Stimulated activated CD4-positive, alpha-beta T cell treated with anti-CD3 and anti-CD28 coated beads, Interleukin-1b, Interleukin-23, amount 100 ng/mL, for 4 hours (primary cell): ENCODE results near the gene FUNDC1.
"Not testable (repeated sequence)": the region's sequence is repeated elsewhere in the genome, so short reads cannot be mapped to it uniquely, and the experiment has no call there.

ENCODE experiments used
- DNase-seq, 2 donors: peaks; one replicate each; pipeline ENCODE4 v3.0.0-alpha.2; 2020; ENCODE audit warnings: low read depth in 2 of 2

Gene FUNDC1

GRCh38 chrX:44542567-44543325 lies at the start of gene FUNDC1:
Gene FUNDC1, minus strand, starts transcription at chrX:44542859. Its CDS starts 27 bp downstream, at chrX:44542832.
- peak; percentile 82 to 94 for DNase-seq

DNA sequence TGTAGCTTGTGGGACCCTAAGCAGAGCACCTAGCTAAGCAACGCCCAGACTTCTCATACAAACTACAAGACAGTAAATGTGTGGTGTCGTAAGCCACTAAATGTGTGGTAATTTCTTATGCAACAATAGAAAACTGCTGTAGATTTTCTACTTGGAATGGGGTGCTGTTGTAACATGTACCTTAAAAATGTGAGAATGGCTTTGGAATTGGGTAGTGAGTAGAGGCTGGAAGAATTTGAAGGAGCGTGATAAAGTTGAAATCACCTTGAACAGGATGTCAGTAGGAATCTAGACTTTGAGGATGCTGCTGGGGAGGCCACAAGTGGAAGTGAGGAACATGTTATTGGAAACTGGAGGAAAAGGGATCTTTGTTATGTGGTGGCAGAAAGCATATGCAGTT lies 43.2 kb upstream of the FUNDC1 start:
- DNase-seq, result no peak

DNA sequence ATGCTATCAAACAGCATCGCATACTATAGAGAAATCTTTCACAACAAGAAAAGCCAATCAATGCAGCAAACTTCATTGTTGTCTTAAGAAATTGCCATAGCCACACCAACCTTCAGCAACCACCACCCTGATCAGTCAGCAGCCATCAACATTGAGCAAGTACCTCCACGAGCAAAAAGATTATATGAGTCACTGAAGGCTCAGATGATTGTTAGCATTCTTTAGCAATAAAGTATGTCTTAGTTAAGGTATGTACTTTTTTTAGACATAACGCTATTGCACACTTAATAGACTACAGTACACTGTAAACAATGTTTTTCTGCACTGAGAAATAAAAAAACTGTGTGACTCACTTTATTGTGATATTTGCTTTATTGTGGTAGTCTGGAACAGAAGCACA lies 37.8 kb upstream of the FUNDC1 start:
- no peak for DNase-seq

GRCh38 chrX:44572340-44572938 lies 29.8 kb upstream of the FUNDC1 start:
- no peak for DNase-seq

GRCh38 chrX:44570522-44570921 lies 27.9 kb upstream of the FUNDC1 start:
- DNase-seq, result no peak

DNA sequence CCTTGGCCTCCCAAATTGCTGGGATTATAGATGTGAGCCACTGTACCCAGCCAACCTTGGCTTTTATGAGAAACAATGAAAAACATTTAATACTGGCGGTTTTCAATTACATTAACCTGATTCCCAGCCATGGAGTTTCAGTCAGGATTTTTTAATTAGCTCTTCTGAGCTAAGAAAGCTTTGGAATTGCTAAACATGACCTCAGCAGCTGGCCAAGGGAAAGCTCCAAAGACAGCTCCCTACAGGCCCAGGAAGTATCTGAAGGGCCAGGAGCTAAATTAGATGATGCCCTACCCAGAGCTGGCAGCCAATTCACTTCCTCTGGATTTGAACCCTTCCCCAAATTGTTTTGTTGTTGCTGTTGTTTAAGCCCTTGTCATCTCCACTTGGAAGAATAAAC lies 26.5 kb upstream of the FUNDC1 start:
- no peak for DNase-seq

DNA sequence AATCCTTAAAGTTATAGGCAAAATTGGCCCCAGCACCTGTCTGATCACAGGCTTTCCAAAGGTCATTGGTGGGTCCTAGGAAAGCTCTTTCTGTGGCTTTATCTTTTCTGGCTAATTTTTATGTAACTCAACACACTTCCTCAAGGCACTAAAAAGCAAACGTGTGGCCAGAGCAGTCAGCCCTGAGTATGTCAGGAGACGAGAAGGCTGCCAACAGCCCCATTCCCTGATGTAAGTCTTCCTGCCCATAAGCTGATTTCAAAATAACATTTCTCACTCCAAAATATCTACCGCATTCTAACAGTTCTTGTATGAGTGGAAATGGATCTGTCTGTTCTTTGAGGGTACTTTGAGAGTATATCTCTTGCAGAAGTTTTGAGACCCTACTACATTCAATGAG lies 25.5 kb upstream of the FUNDC1 start:
- DNase-seq, result no peak

DNA sequence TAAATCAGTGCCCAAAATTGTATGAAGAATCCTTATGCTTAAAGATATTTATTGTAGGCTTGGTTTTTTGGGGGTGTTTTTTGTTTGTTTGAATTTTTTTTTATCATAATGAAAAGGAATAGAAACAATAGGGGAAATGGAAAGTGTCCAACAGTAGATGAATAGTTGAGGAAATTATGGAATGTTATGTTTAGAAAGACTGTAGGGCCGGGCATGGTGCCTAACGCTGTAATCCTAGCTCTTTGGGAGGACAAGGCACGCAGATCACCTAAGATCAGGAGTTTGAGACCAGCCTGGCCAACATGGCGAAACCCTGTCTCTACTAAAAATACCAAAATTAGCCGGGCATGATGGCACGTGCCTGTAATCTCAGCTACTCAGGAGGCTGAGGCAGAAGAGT lies 19.2 kb upstream of the FUNDC1 start:
- not testable (repeated sequence) for DNase-seq

DNA sequence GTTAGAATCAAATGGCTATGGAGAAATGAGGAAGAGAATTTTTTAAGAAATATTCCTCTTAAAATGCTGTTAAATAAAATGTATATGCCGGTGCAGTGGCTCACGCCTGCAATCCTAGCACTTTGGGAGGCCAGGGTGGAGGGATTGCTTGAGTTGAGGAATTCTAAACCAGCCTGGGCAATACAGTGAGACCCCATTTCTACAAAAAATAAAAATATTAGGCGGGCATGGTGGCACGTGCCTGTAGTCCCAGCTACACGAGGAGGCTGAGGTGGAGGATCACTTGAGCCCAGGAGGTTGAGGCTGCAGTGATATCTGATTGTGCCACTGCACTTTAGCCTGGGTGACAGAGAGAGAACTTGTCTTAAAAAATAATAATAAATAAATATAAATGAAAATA lies 7.9 kb upstream of the FUNDC1 start:
- DNase-seq, result no peak

GRCh38 chrX:44545454-44545853 lies 2.8 kb upstream of the FUNDC1 start:
- not testable (repeated sequence) for DNase-seq

DNA sequence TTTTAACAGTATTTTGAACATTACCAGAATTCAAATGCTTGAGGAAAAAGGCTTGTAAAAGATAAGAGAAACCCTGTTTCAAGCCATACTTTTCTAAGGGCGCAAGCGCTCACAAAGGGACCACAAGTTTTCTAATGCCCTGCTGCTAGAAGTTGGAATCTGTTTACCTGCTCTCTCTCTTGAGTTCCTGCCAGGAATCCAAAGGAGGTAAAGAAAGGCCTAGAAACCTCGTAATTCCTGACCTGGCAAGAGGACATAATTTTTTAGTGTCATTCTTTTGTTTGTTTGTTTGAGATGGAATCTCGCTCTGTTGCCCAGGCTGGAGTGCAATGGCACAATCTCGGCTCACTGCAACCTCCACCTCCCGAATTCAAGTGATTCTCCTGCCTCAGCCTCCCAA lies 1.4 kb upstream of the FUNDC1 start:
- DNase-seq, result no peak

GRCh38 chrX:44536198-44536597 lies 6.5 kb downstream of the FUNDC1 start:
- no peak for DNase-seq

GRCh38 chrX:44529310-44529709 lies 13.3 kb downstream of the FUNDC1 start:
- DNase-seq, result no peak

GRCh38 chrX:44514272-44514671 lies 28.4 kb downstream of the FUNDC1 start:
- DNase-seq, result no peak

DNA sequence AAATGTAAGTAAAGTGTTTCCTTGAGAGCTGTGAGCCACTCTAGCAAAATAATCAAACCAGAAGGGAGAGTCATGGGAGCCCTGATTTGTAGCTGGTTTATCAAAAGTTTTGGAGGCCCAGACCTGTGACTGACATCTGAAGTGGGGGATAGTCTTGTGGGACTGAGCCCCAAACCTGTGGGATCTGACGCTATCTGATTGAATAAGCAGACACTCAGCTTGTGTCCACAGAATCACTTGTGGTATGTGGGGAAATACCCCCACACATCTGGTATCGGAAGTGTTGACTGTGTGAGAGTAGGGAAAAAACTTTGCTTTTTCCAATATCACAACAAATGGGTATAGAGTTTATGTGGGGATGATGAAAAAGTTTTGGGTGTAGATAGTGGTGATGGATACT lies 35.4 kb downstream of the FUNDC1 start:
- DNase-seq, result no peak

- no peak for DNase-seq
Observed at GRCh38 chrX:44506678-44507077, 36.0 kb downstream of the FUNDC1 start.

- DNase-seq, result no peak
Observed at GRCh38 chrX:44503560-44503959, 39.1 kb downstream of the FUNDC1 start.

- DNase-seq, result no peak
Observed at GRCh38 chrX:44495091-44495490, 47.6 kb downstream of the FUNDC1 start.

DNA sequence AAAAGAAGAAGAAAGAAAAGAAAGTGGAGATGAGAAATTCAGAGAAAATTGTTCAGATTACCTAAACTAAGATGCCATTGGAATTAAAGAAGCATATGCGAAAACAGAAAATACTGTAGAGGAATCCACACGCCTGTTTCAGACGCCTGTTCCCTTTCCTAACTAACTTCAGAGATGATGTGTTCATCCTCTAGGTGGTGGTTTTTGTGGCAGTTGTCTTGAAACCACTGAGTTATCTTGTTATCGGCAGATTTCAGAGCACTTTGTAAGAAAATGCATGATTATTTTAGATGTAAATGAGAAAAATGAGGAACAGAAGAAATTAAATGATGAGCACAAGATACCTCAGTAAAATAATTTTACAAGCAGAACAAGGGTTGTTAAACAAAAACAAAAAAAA lies 48.3 kb downstream of the FUNDC1 start:
- DNase-seq, result no peak

DNA sequence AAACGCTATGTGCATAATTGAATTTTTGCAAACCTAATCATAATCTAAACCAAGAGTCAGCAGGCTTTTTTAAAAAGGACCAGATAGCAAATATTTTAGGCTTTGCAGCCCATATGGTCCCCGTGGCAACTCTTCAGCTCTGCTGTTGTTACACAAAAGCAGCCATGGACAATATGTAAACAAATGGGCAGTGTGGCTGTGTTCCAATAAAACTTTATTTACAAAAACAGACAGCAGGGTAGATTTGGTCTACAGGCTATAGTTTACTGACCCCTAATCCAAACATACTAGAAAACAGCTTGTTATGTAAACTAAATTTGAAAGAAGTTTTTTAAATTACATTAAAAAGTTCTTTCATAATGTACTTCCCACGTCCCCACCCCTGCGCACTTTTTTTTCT lies 53.1 kb downstream of the FUNDC1 start:
- DNase-seq, result no peak

- no peak for DNase-seq
Observed at GRCh38 chrX:44484607-44485146, 58.0 kb downstream of the FUNDC1 start.

- DNase-seq, result no peak
Observed at GRCh38 chrX:44483965-44484606, 58.6 kb downstream of the FUNDC1 start.

DNA sequence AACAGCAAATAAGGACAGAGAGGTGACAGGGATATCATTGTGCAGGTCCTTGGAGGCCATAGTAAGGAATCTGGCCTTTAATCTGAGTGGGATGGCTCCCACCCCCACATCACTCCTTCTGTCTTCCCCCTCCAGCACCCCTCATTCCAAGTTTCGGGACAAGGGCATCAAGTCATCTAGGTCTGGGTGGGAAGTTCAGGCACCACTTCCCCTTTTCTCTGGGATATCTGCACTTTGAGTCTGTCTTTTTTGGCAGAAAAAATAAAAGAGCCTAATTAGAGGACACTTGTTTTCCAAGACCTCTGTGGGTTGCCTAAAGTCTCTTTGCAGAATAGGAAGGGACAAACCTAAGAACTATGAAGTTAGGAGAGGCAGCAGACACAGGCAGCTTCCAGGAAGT lies 60.1 kb downstream of the FUNDC1 start:
- no peak for DNase-seq
